Lower leg skin (tissue), 3 donors: Measurements from ENCODE around the gene STRA8.

Source experiments
- POLR2A ChIP-seq, 2 donors: fragments of 450-650 bp; IDR thresholded peaks; one replicate each; pipeline ENCODE4 v1.6.1; 2016 to 2017; ENCODE audit warnings: antibody characterized with exemption in 2 of 2, mild to moderate bottlenecking in 1 of 2, moderate library complexity in 1 of 2
- TF ChIP-seq, protein P1 (sequence below), 3 donors: fragments of 450-650 bp; IDR thresholded peaks; one replicate each; pipeline ENCODE4 v1.5.1; 2016; ENCODE audit warnings: antibody characterized with exemption in 3 of 3, mild to moderate bottlenecking in 3 of 3, moderate library complexity in 2 of 3

DNA sequence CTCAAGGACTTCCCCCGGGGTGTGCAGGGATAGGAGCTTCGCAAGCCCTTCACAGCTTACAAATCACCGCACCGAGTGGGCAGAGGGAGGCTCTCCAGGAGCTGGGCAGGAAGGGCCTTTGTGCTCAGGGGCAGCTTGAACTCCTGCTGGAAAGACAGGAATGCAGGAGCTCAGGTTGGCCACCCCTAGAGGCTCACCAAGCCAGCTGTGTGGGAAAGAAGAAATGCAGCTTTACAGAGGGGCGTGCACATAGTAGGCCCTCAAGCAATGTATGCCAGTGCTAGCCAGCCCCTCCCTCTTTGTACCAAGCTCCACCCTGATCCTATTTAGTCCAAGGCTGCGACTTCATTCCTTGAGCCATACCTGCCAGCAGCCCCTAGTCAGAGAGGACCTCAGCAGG, 26.1 kb downstream of the STRA8 start:
- no peak for TF ChIP-seq POLR2A (IDR thresholded peaks at IDR 0.05)
- TF ChIP-seq, protein P1, sequence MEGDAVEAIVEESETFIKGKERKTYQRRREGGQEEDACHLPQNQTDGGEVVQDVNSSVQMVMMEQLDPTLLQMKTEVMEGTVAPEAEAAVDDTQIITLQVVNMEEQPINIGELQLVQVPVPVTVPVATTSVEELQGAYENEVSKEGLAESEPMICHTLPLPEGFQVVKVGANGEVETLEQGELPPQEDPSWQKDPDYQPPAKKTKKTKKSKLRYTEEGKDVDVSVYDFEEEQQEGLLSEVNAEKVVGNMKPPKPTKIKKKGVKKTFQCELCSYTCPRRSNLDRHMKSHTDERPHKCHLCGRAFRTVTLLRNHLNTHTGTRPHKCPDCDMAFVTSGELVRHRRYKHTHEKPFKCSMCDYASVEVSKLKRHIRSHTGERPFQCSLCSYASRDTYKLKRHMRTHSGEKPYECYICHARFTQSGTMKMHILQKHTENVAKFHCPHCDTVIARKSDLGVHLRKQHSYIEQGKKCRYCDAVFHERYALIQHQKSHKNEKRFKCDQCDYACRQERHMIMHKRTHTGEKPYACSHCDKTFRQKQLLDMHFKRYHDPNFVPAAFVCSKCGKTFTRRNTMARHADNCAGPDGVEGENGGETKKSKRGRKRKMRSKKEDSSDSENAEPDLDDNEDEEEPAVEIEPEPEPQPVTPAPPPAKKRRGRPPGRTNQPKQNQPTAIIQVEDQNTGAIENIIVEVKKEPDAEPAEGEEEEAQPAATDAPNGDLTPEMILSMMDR (IDR thresholded peaks at IDR 0.05) = no peak
